A673 (cell line): ENCODE data around the gene ARHGAP4. TPM values are rescaled to one million over a fixed set of nuclear protein-coding genes. Genes with fewer than 3 reads are reported as not detected.

Source experiments
- BruUV-seq: library from RNA; stranded (reverse); fragments of 400-500 nt; replicated peaks from 2 replicates; lab custom pipeline; 2021; lab: Mats Ljungman, UMichigan
- CTCF ChIA-PET: fragments of 300-600 bp; sonication (Branson Sonifier 250); formaldehyde crosslinking; loops from one replicate; lab custom pipeline; 2022; ENCODE audit warnings: antibody characterized with exemption; lab: Charles Lee
- POLR2A ChIA-PET: fragments of 300-600 bp; sonication (Branson Sonifier 250); formaldehyde crosslinking; loops from one replicate; lab custom pipeline; 2022; ENCODE audit warnings: antibody characterized with exemption; ENCODE audit not compliant: low non-redundant PET; lab: Charles Lee
- DNase-seq: peaks from one replicate; pipeline ENCODE4 v3.0.0-alpha.2; 2015; ENCODE audit warnings: low spot score
- H3K27ac ChIP-seq: fragments of 200-600 bp; sonication (generic); 2 replicates; pipeline ENCODE4 v1.5.1; 2016; ENCODE audit warnings: mixed run types, low read depth, mild to moderate bottlenecking, mixed read lengths, antibody characterized with exemption, low read length; ENCODE audit not compliant: poor library complexity, severe bottlenecking
- H3K27me3 ChIP-seq: fragments of 200-600 bp; sonication (generic); replicated peaks from 2 replicates; pipeline ENCODE4 v1.6.1; 2017; ENCODE audit warnings: mixed run types, low read depth, mild to moderate bottlenecking, mixed read lengths, antibody characterized with exemption, low read length; ENCODE audit not compliant: insufficient read depth, poor library complexity
- H3K36me3 ChIP-seq: fragments of 200-600 bp; sonication (generic); 2 replicates; pipeline ENCODE4 v1.6.1; 2016; ENCODE audit warnings: mixed run types, mild to moderate bottlenecking, mixed read lengths, antibody characterized with exemption, low read length; ENCODE audit not compliant: insufficient read depth, poor library complexity, severe bottlenecking
- H3K4me1 ChIP-seq: fragments of 200-600 bp; sonication (generic); 2 replicates; pipeline ENCODE4 v1.6.1; 2017; ENCODE audit warnings: mixed run types, mild to moderate bottlenecking, mixed read lengths, antibody characterized with exemption, low read length; ENCODE audit not compliant: insufficient read depth, poor library complexity, severe bottlenecking
- H3K4me3 ChIP-seq: fragments of 200-600 bp; sonication (generic); 2 replicates; pipeline ENCODE4 v1.5.1; 2016; ENCODE audit warnings: low read depth, mixed run types, mild to moderate bottlenecking, mixed read lengths, low read length; ENCODE audit not compliant: poor library complexity, severe bottlenecking
- H3K9me3 ChIP-seq: fragments of 200-600 bp; sonication (generic); 2 replicates; pipeline ENCODE4 v1.6.1; 2016; ENCODE audit warnings: mixed run types, low read depth, mild to moderate bottlenecking, mixed read lengths, antibody characterized with exemption, low read length; ENCODE audit not compliant: poor library complexity, severe bottlenecking
- CTCF ChIP-seq: fragments of 300-800, 200-600 bp; sonication (generic); conservative IDR thresholded peaks from 2 replicates; pipeline ENCODE4 v1.5.1; 2017; ENCODE audit warnings: low read depth, mild to moderate bottlenecking, antibody characterized with exemption, low read length, moderate library complexity, mixed read lengths
- EZH2 ChIP-seq: fragments of 200-600 bp; sonication (generic); IDR thresholded peaks from 2 replicates; pipeline ENCODE4 v1.6.1; 2017; ENCODE audit warnings: borderline replicate concordance, low read depth, mild to moderate bottlenecking, mixed read lengths, antibody characterized with exemption, low read length; ENCODE audit not compliant: poor library complexity, severe bottlenecking
- intact Hi-C: fragments of 100-400 bp; cut with micrococcal nuclease; formaldehyde crosslinking; loops from one replicate; pipeline ENCODE4 v1.10.0; 2022; ENCODE audit not compliant: unreplicated experiment
- total RNA-seq: library from RNA; stranded (reverse); gene quantifications from 2 replicates; pipeline ENCODE4 v1.2.3, GENCODE V29; 2021

Gene ARHGAP4
- total RNA-seq, 1 experiment from 2014 or later: 43.0 TPM

- H3K27ac ChIP-seq: peak overlapping the region; percentile 72
- H3K9me3 ChIP-seq: no peaks in the 10 kb centered on the region
- peaks cover 83% of the 10 kb centered on the region for H3K36me3 ChIP-seq
- DNase-seq: no peak
- BruUV-seq: no TSS peak
- ChIA-PET CTCF (no interaction called here), POLR2A (no interaction called here)
- intact Hi-C loops: loop anchor here (10.0 kb wide), 1 partner anchor 398 kb away; no protein-coding TSS in a partner anchor
- H3K27me3 ChIP-seq: no peaks in the 10 kb centered on the region
- TF ChIP-seq CTCF (no peak), EZH2 (no peak)
- H3K4me1 ChIP-seq: peaks cover 5% of the 10 kb centered on the region
- H3K4me3 ChIP-seq: no peak overlapping the region
Measured at GRCh38 chrX:153952373-153953026, 26.4 kb upstream of the ARHGAP4 start.

- H3K27ac ChIP-seq: no peak overlapping the region
- no peak for DNase-seq
- H3K4me1 ChIP-seq: peaks cover 5% of the 10 kb centered on the region
- TF ChIP-seq CTCF: no peak
- peaks cover 76% of the 10 kb centered on the region for H3K36me3 ChIP-seq
- TSS peak; percentile 2 for BruUV-seq
- H3K27me3 ChIP-seq: no peaks in the 10 kb centered on the region
- CTCF ChIA-PET: no interaction called here
- no peaks in the 10 kb centered on the region for H3K9me3 ChIP-seq
- POLR2A ChIA-PET: no interaction called here
- H3K4me3 ChIP-seq: no peak overlapping the region
- intact Hi-C loops: loop anchor here (10.0 kb wide), 1 partner anchor 397 kb away; no protein-coding TSS in a partner anchor
Measured at GRCh38 chrX:153951683-153952372, 25.8 kb upstream of the ARHGAP4 start.

GRCh38 chrX:153950127-153950526 lies 24.1 kb upstream of the ARHGAP4 start:
- Histone ChIP-seq H3K4me1 (peaks cover 5% of the 10 kb centered on the region), H3K27me3 (no peaks in the 10 kb centered on the region), H3K36me3 (peaks cover 59% of the 10 kb centered on the region), H3K4me3 (no peak overlapping the region), H3K27ac (no peak overlapping the region), H3K9me3 (no peaks in the 10 kb centered on the region)
- TF ChIP-seq CTCF (no peak), EZH2 (no peak)
- DNase-seq: no peak
- CTCF ChIA-PET: no interaction called here
- no TSS peak for BruUV-seq
- intact Hi-C loops: loop anchor here (10.0 kb wide), 1 partner anchor 395 kb away; no protein-coding TSS in a partner anchor
- POLR2A ChIA-PET: interaction anchor here (0.7 to 1.1 kb wide), 2 partner anchors 17 to 413 kb away, joined by 4 to 8 read pairs; no protein-coding TSS in a partner anchor
